AG09309 (cell line): ENCODE data around the gene SMTNL1.

ENCODE experiments used
- DNase-seq: peaks from one replicate; pipeline ENCODE4 v3.0.0-alpha.2; 2010; ENCODE audit warnings: low read depth
- H3K4me3 ChIP-seq: 2 replicates; pipeline ENCODE4 v1.5.1; 2011; ENCODE audit warnings: mild to moderate bottlenecking, low read depth, low read length, moderate library complexity; ENCODE audit not compliant: control insufficient read depth
- TF ChIP-seq, protein P1 (sequence below): IDR thresholded peaks from 2 replicates; pipeline ENCODE4 v1.5.1; 2011; ENCODE audit warnings: mild to moderate bottlenecking, low read depth, low read length, inconsistent platforms; ENCODE audit not compliant: insufficient read depth, control insufficient read depth; ENCODE audit errors: missing control alignments

SMTNL1 gene

GRCh38 chr11:57514538-57515331 is 22.7 kb upstream of the SMTNL1 start:
- TF ChIP-seq, protein P1, sequence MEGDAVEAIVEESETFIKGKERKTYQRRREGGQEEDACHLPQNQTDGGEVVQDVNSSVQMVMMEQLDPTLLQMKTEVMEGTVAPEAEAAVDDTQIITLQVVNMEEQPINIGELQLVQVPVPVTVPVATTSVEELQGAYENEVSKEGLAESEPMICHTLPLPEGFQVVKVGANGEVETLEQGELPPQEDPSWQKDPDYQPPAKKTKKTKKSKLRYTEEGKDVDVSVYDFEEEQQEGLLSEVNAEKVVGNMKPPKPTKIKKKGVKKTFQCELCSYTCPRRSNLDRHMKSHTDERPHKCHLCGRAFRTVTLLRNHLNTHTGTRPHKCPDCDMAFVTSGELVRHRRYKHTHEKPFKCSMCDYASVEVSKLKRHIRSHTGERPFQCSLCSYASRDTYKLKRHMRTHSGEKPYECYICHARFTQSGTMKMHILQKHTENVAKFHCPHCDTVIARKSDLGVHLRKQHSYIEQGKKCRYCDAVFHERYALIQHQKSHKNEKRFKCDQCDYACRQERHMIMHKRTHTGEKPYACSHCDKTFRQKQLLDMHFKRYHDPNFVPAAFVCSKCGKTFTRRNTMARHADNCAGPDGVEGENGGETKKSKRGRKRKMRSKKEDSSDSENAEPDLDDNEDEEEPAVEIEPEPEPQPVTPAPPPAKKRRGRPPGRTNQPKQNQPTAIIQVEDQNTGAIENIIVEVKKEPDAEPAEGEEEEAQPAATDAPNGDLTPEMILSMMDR: no peak
- H3K4me3 ChIP-seq: peak overlapping the region; percentile 87
- no peak for DNase-seq

DNA sequence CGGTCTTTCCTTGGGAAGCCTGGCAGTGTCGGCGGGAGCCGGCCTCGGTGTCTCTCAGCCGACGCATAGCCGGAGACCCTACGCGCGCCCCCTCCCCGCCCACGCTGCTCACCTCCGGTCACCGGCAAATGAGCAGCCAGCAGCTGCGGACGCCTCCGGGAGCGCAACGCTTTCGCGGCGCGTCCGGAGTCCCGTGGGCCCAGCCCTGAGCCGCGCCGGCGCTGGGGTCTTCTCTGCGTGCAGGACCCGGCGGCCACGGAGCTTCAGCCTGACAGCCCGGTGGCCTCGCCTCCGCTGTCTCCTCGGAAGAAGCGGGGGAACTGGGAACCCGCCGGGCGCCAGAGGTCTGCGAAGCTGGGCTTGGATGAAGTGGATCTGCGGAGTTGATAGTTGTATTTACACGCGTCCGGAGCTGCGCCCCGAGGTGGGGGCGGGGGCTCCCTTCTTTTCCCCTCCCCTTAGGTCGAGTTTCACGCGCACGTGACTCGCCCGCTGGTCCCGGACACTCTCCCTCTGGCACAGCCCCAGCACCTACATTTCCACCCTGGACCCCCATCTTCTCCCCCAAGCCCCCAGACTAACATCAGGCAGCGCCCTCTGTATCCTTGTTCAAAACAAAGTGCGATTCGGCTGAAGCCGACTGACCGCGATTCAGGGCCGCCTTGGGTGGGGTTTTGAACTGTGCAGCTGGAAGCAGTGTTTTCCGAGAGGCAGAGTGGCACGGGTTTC is 21.9 kb upstream of the SMTNL1 start, which contains the start of gene SLC43A1:
Gene SLC43A1, minus strand, starts transcription at position 371 of the 729 bp plus-strand sequence. CDS start 1,591 bp downstream, outside the sequence.
- no peak for DNase-seq
- TF ChIP-seq, protein P1: peak; percentile 16
- peak within 1 kb of the TSS; percentile 87 for H3K4me3 ChIP-seq

DNA sequence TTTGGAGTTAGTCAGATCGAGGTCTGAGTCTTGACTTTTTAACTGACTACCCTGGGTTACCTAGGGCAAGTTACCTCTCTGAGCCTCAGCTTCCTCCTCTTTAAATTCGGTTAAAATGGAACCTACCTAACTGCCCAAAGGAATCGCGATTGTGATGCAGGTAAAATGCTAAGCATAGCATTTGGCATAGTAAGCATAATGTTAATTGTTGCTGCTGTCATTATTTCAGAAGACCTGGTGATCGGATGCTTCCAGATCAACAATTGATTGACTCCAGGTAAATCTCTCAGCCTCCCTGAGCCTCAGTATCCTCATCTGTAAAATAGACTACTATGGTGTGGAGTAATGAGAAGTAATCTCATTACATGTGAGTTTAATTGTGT is 21.3 kb upstream of the SMTNL1 start:
- no peak for DNase-seq
- peak overlapping the region; percentile 87 for H3K4me3 ChIP-seq
- TF ChIP-seq, protein P1: no peak

- no peak for DNase-seq
- TF ChIP-seq, protein P1: no peak
Measured at GRCh38 chr11:57521116-57521515, 16.3 kb upstream of the SMTNL1 start.

GRCh38 chr11:57523419-57523818 is 14.0 kb upstream of the SMTNL1 start:
- H3K4me3 ChIP-seq: no peak overlapping the region
- DNase-seq: no peak
- TF ChIP-seq, protein P1: no peak

More at GRCh38 chr11:57521116-57521515, 16.3 kb upstream of the SMTNL1 start:
- H3K4me3 ChIP-seq: no peak overlapping the region

GRCh38 chr11:57527056-57527631 is 10.3 kb upstream of the SMTNL1 start:
- DNase-seq: no peak

More at GRCh38 chr11:57527056-57527631, 10.3 kb upstream of the SMTNL1 start:
- no peak overlapping the region for H3K4me3 ChIP-seq
- TF ChIP-seq, protein P1: peak; percentile 91
